ENCODE measurements around the gene MVB12B. TPM values are rescaled to one million over a fixed set of nuclear protein-coding genes. Genes with fewer than 3 reads are reported as not detected.

Gene MVB12B
- total and polyA plus RNA-seq, 2 donors: 4.4 to 11.5 TPM

DNA sequence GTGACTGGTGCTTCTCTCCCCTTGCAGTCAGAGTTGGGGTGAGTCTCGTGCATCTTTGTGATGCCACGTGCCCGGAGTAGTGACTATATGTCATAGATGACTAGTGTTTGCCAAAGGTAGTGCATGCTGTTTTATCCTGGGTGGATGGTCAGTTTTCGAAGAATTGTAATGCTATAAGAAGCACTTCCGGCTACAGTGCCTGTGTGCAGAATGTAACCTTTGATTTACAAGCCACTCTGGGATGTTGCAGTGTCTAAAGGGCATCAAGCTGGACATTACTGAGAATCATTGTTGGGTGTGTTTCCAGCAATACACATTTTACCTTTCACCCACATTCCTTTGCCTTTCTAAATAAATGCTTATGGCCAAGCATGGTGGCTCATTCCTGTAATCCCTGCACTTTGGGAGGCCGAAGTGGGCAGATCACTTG, 16.7 kb downstream of the MVB12B start:
- Histone ChIP-seq H3K27ac (ENCODE audit: low read depth in 1 of 2, low read length in 1 of 2) (no peak overlapping the region), H3K27me3 (ENCODE audit: control insufficient read depth in 2 of 2, insufficient read depth in 1 of 2, low read length in 1 of 2) (no peaks in the 10 kb centered on the region), H3K36me3 (ENCODE audit: control insufficient read depth in 2 of 2, insufficient read depth in 2 of 2, low read length in 1 of 2) (peaks cover 4 to 34% of the 10 kb centered on the region in 2 donors), H3K9me3 (ENCODE audit: control insufficient read depth in 2 of 2, insufficient read depth in 1 of 2, low read length in 1 of 2) (no peaks in the 10 kb centered on the region), H3K4me1 (ENCODE audit: control insufficient read depth in 2 of 2, insufficient read depth in 2 of 2, low read length in 2 of 2) (peaks cover 19 to 29% of the 10 kb centered on the region in 2 donors), H3K4me3 (ENCODE audit: low read length in 2 of 2) (no peak overlapping the region)
- no peak for DNase-seq (ENCODE audit: low read depth in 6 of 9, low spot score in 9 of 9)
- WGBS: 98% methylated on average over 6 of the region's 6 CpGs

DNA sequence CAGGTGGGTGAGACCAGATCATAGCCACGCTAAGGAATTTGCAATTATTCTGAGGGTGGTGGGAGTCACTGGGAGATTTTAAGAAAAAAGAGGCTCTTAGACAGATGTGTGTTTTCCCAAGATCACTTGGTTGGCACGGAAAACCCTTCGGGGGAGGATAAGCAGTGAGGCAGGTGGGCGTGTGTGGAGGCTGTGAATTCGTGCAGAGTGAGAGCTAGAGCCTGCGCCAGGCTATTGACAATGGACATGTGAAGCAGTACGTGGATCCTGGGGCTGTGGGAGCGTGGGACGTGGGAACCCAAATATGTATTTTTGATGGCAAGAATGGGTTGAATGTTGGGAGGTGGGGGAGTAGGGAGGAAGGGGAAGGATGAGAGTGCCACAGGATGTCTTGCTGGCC, 19.4 kb downstream of the MVB12B start:
- 98% methylated on average over 9 of the region's 9 CpGs for WGBS
- Histone ChIP-seq H3K9me3 (ENCODE audit: control insufficient read depth in 2 of 2, insufficient read depth in 1 of 2, low read length in 1 of 2) (peaks cover 0 to 2% of the 10 kb centered on the region in 2 donors), H3K4me1 (ENCODE audit: control insufficient read depth in 2 of 2, insufficient read depth in 2 of 2, low read length in 2 of 2) (peaks cover 4 to 18% of the 10 kb centered on the region in 2 donors), H3K4me3 (ENCODE audit: low read length in 2 of 2) (no peak overlapping the region), H3K27me3 (ENCODE audit: control insufficient read depth in 2 of 2, insufficient read depth in 1 of 2, low read length in 1 of 2) (no peaks in the 10 kb centered on the region), H3K36me3 (ENCODE audit: control insufficient read depth in 2 of 2, insufficient read depth in 2 of 2, low read length in 1 of 2) (peaks cover 4 to 28% of the 10 kb centered on the region in 2 donors), H3K27ac (ENCODE audit: low read depth in 1 of 2, low read length in 1 of 2) (no peak overlapping the region)
- no peak for DNase-seq (ENCODE audit: low read depth in 6 of 9, low spot score in 9 of 9)

DNA sequence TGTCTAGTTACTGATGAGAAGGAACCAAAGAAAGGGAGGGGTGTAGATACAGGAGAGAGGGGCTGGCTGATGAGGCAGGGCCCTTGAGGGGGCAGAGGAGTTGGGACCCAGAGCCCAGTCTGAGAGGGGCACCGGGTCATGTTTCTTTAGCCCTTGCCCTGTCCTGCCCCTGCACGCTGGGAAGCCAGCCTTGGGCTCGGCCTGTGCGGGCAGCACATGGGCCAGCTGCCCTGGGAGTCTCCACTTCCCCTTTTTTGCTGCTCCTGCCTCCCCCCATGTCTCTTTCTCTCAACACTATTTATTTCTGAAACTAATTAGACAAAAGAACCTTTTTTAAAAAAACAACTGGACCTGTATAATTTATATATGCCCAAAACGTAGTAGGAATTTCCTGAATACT, 20.5 kb downstream of the MVB12B start:
- no peak for DNase-seq (ENCODE audit: low read depth in 6 of 9, low spot score in 9 of 9)
- Histone ChIP-seq H3K27ac (ENCODE audit: low read depth in 1 of 2, low read length in 1 of 2) (no peak overlapping the region), H3K4me3 (ENCODE audit: low read length in 2 of 2) (no peak overlapping the region), H3K36me3 (ENCODE audit: control insufficient read depth in 2 of 2, insufficient read depth in 2 of 2, low read length in 1 of 2) (peaks cover 2 to 23% of the 10 kb centered on the region in 2 donors), H3K9me3 (ENCODE audit: control insufficient read depth in 2 of 2, insufficient read depth in 1 of 2, low read length in 1 of 2) (peaks cover 0 to 6% of the 10 kb centered on the region in 2 donors), H3K4me1 (ENCODE audit: control insufficient read depth in 2 of 2, insufficient read depth in 2 of 2, low read length in 2 of 2) (peaks cover 4 to 18% of the 10 kb centered on the region in 2 donors), H3K27me3 (ENCODE audit: control insufficient read depth in 2 of 2, insufficient read depth in 1 of 2, low read length in 1 of 2) (no peaks in the 10 kb centered on the region)
- 64% methylated on average over 5 of the region's 5 CpGs for WGBS

DNA sequence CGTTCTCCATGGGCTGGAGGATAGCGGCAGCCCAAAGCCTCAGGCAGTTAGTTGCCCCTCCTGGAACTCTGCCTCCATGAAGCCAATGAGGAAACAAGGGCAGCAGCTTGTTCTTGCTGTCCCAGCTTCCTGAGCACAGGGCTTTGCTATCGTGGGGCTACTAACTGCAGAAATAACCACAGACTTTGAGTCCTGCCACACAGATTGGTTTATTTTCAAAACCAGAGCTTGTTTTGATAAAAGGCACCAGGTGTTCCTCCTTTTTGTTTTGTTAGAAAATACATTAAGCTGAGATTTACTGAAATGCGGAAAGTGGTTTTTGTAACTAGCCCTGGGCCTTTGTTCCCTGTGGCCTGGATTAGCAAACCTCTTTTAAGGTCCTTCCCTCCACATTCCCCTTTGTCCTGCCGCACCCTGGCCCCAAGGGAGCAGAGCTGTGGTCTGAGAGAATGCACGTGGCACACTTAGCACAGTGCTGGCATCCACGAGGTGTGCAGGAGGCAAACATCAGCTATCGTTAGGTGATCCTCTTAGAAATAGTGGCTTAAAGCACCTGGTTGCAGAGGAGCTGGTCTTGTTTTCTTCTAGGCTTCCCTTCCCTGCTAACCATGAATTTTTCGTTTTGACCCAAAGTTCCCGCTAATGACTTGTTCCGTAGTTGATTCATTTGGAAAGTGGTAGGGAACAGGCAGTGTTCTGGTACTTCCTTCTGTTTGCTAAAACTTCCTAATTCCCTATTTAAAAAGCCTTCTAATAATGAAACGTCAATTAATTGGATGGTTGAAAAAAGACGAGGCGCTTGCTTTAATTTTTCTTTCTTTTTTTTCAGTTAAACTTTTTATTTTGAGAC, 21.5 kb downstream of the MVB12B start:
- Histone ChIP-seq H3K27ac (ENCODE audit: low read depth in 1 of 2, low read length in 1 of 2) (peak overlapping the region in 1 of 2 donors; percentile 64), H3K36me3 (ENCODE audit: control insufficient read depth in 2 of 2, insufficient read depth in 2 of 2, low read length in 1 of 2) (peaks cover 0 to 17% of the 10 kb centered on the region in 2 donors), H3K27me3 (ENCODE audit: control insufficient read depth in 2 of 2, insufficient read depth in 1 of 2, low read length in 1 of 2) (no peaks in the 10 kb centered on the region), H3K9me3 (ENCODE audit: control insufficient read depth in 2 of 2, insufficient read depth in 1 of 2, low read length in 1 of 2) (peaks cover 0 to 6% of the 10 kb centered on the region in 2 donors), H3K4me1 (ENCODE audit: control insufficient read depth in 2 of 2, insufficient read depth in 2 of 2, low read length in 2 of 2) (peaks cover 4 to 18% of the 10 kb centered on the region in 2 donors), H3K4me3 (ENCODE audit: low read length in 2 of 2) (no peak overlapping the region)
- DNase-seq (ENCODE audit: low read depth in 6 of 9, low spot score in 9 of 9): no peak
- 57% methylated on average over 14 of the region's 14 CpGs for WGBS

DNA sequence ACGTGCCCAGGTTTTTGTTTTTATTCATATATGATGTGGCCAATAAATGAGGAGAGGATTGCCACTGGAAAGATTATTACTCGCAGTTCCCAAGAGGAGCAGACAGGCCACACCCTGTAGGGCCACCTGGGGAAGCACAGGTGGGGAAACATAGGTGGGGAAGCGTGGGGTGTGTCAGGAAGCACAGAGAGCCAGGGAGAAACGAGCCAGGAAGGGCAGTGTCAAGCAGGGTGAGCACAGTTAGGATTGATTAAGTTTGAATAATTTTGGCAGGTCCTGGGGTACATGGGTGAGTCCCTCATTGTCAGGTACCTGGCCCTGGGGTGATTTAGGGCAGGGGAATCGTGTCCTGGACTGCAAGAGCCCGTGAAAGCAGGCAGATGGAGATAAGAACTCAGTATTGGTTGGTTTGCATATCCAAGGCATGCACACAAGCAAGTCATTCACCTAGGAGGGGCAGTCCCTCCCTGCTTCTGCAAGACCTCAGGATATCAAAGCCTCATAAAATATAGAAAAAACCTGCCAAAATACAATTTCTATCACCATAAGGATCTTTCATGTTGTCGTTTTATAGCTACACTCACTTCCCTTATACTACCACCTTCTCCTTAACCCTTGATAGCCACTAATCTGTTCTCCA, 22.4 kb downstream of the MVB12B start:
- no peaks in the 10 kb centered on the region for H3K27me3 ChIP-seq (ENCODE audit: control insufficient read depth in 2 of 2, insufficient read depth in 1 of 2, low read length in 1 of 2)
- peaks cover 4 to 18% of the 10 kb centered on the region in 2 donors for H3K4me1 ChIP-seq (ENCODE audit: control insufficient read depth in 2 of 2, insufficient read depth in 2 of 2, low read length in 2 of 2)
- H3K4me3 ChIP-seq (ENCODE audit: low read length in 2 of 2): no peak overlapping the region
- WGBS: 78% methylated on average over 7 of the region's 7 CpGs
- no peak overlapping the region for H3K27ac ChIP-seq (ENCODE audit: low read depth in 1 of 2, low read length in 1 of 2)
- H3K36me3 ChIP-seq (ENCODE audit: control insufficient read depth in 2 of 2, insufficient read depth in 2 of 2, low read length in 1 of 2): peaks cover 0 to 13% of the 10 kb centered on the region in 2 donors
- peaks cover 0 to 6% of the 10 kb centered on the region in 2 donors for H3K9me3 ChIP-seq (ENCODE audit: control insufficient read depth in 2 of 2, insufficient read depth in 1 of 2, low read length in 1 of 2)
- DNase-seq (ENCODE audit: low read depth in 6 of 9, low spot score in 9 of 9): no peak

DNA sequence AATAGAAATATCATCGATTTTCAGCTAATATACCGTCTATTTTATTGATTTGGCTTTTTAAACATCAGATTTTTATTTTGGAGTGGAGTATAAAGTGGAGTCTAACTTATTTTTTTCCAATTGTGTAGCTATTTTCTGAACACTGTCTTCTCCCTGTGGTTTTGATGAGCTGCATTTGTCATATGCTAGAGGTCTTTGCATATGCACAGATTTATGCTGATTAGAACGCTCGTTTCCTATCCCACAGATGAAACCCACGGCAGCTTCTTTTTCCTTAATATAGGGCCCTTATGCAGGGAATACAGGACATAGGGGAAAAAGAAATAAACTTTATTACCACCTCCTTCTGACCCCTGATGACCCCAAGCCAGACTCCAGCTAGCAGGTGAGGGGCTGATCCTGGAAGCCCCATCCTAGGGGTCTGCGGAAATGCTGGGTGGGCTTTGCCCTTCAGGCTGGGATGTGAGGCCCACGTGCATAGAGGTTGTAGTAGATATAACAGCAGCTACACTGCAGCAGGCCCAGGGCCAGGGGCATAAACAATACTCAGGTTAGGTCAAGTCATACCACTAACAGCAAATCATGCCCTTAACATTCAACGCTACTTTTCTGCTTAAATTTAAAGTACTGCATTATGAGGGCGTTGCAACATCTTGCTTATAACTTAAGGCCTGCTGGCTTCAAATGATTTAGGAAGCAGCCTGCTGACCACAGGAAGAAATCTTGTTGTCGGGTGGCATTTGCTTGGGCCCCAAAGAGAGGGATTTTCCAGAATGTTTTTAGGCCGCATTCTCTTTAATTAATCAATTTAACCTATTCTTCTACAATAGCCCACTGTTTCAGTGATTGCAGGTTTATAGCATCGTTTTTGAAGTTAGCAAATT, 28.5 kb downstream of the MVB12B start:
- no peak for DNase-seq (ENCODE audit: low read depth in 6 of 9, low spot score in 9 of 9)
- 97% methylated on average over 12 of the region's 12 CpGs for WGBS
- Histone ChIP-seq H3K9me3 (ENCODE audit: control insufficient read depth in 2 of 2, insufficient read depth in 1 of 2, low read length in 1 of 2) (peaks cover 0 to 6% of the 10 kb centered on the region in 2 donors), H3K4me3 (ENCODE audit: low read length in 2 of 2) (no peak overlapping the region), H3K27me3 (ENCODE audit: control insufficient read depth in 2 of 2, insufficient read depth in 1 of 2, low read length in 1 of 2) (no peaks in the 10 kb centered on the region), H3K4me1 (ENCODE audit: control insufficient read depth in 2 of 2, insufficient read depth in 2 of 2, low read length in 2 of 2) (no peaks in the 10 kb centered on the region), H3K36me3 (ENCODE audit: control insufficient read depth in 2 of 2, insufficient read depth in 2 of 2, low read length in 1 of 2) (no peaks in the 10 kb centered on the region), H3K27ac (ENCODE audit: low read depth in 1 of 2, low read length in 1 of 2) (no peak overlapping the region)

DNA sequence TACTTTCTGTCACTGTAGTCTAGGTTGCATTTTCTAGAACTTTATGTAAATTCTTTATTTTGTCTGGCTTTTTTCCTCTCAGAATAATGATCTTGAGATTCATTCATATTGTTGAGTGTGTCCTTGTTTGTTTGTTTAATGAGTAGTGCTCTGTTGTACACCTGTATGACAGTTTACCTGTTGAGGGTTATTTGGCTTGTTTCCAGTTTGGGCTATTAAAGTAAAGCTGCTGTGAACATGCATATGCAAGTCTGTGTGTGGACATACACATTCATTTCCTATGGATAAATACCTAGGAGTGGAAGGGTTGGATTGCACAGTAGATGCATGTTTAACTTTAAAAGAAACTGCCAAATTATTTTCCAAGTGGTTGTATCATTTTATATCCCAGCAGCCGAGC, 30.4 kb downstream of the MVB12B start:
- H3K36me3 ChIP-seq (ENCODE audit: control insufficient read depth in 2 of 2, insufficient read depth in 2 of 2, low read length in 1 of 2): no peaks in the 10 kb centered on the region
- H3K4me3 ChIP-seq (ENCODE audit: low read length in 2 of 2): no peak overlapping the region
- DNase-seq (ENCODE audit: low read depth in 6 of 9, low spot score in 9 of 9): no peak
- WGBS: 99% methylated on average over 1 of the region's 1 CpG
- H3K27me3 ChIP-seq (ENCODE audit: control insufficient read depth in 2 of 2, insufficient read depth in 1 of 2, low read length in 1 of 2): no peaks in the 10 kb centered on the region
- no peaks in the 10 kb centered on the region for H3K4me1 ChIP-seq (ENCODE audit: control insufficient read depth in 2 of 2, insufficient read depth in 2 of 2, low read length in 2 of 2)
- H3K9me3 ChIP-seq (ENCODE audit: control insufficient read depth in 2 of 2, insufficient read depth in 1 of 2, low read length in 1 of 2): peaks cover 0 to 3% of the 10 kb centered on the region in 2 donors
- H3K27ac ChIP-seq (ENCODE audit: low read depth in 1 of 2, low read length in 1 of 2): no peak overlapping the region

DNA sequence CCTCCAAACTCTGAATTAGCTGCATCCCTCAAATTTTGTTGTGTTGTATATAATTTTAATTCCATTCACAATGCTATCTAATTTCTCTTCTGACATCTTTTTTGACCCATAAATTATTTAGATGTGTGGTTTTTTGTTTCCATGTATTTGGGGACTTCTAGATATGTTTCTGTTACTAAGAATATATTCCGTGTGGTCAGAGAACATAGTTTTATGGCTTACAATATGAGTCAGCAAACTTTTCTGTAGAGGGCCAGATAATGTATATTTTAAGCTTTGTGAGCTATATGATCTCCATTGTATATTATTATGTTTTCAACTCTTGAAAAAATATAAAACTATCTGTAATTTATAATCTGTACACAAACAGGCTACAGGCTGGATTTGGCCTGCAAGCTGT, 33.4 kb downstream of the MVB12B start:
- H3K4me3 ChIP-seq (ENCODE audit: low read length in 2 of 2): no peak overlapping the region
- no peaks in the 10 kb centered on the region for H3K36me3 ChIP-seq (ENCODE audit: control insufficient read depth in 2 of 2, insufficient read depth in 2 of 2, low read length in 1 of 2)
- no peaks in the 10 kb centered on the region for H3K27me3 ChIP-seq (ENCODE audit: control insufficient read depth in 2 of 2, insufficient read depth in 1 of 2, low read length in 1 of 2)
- no peak for DNase-seq (ENCODE audit: low read depth in 6 of 9, low spot score in 9 of 9)
- 97% methylated on average over 1 of the region's 1 CpG for WGBS
- H3K27ac ChIP-seq (ENCODE audit: low read depth in 1 of 2, low read length in 1 of 2): no peak overlapping the region
- H3K9me3 ChIP-seq (ENCODE audit: control insufficient read depth in 2 of 2, insufficient read depth in 1 of 2, low read length in 1 of 2): peaks cover 0 to 3% of the 10 kb centered on the region in 2 donors
- no peaks in the 10 kb centered on the region for H3K4me1 ChIP-seq (ENCODE audit: control insufficient read depth in 2 of 2, insufficient read depth in 2 of 2, low read length in 2 of 2)

Data from thymus (tissue), 11 donors.